ENCODE data around the gene SMIM36.
"Not testable (repeated sequence)": the region's sequence is repeated elsewhere in the genome, so short reads cannot be mapped to it uniquely, and the experiment has no call there.

Gene SMIM36

DNA sequence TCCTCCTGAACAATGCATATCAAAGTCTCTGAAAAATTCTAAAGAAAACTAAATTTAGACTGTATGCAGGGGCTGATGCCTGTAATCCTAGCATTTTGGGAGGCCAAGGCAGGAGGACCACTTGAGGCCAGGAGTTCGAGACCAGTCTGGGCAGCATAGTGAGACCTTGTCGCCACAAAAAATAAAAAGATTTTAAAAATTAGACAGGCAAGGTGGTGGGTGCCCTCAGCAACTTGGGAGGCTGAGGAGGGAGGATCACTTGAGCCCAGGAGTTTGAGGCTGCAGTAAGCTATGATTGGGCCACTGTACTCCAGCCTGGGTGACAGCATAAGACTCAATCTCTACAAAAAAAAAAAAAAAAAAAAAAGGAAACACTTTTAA lies 59.5 kb downstream of the SMIM36 start:
- Histone ChIP-seq H3K36me3 (ENCODE audit: control insufficient read depth, insufficient read depth, low read length) (no peaks in the 10 kb centered on the region), H3K27me3 (replicated peaks; ENCODE audit: control insufficient read depth, insufficient read depth, low read length) (no peaks in the 10 kb centered on the region), H3K4me3 (replicated peaks; ENCODE audit: low read depth, low read length) (no peak overlapping the region)
- no peak for DNase-seq (ENCODE audit: extremely low read depth, insufficient read length)
- TF ChIP-seq, protein P1, sequence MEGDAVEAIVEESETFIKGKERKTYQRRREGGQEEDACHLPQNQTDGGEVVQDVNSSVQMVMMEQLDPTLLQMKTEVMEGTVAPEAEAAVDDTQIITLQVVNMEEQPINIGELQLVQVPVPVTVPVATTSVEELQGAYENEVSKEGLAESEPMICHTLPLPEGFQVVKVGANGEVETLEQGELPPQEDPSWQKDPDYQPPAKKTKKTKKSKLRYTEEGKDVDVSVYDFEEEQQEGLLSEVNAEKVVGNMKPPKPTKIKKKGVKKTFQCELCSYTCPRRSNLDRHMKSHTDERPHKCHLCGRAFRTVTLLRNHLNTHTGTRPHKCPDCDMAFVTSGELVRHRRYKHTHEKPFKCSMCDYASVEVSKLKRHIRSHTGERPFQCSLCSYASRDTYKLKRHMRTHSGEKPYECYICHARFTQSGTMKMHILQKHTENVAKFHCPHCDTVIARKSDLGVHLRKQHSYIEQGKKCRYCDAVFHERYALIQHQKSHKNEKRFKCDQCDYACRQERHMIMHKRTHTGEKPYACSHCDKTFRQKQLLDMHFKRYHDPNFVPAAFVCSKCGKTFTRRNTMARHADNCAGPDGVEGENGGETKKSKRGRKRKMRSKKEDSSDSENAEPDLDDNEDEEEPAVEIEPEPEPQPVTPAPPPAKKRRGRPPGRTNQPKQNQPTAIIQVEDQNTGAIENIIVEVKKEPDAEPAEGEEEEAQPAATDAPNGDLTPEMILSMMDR (IDR thresholded peaks at IDR 0.05; ENCODE audit: insufficient read depth, low read length, poor library complexity, severe bottlenecking) = no peak

DNA sequence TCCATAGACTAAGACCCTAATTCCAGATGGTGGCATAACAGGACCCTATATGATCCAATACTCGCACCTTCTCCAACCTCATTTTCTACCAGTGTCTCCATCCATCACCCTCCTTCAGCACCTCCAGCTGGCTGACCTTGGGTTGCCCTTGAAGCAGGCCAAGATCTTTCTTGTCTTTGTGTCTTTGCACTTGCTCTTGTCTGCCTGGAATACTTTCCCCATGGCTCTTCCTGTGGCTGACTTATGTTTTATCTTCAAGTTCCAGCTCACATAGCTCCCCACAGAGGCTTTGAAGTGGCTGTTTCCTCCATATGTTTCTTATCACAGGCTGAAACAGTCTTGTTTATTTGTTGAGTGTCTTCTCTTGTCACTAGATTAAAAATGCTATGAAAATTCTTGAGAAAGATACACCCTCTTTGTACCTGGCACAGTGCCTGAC lies 60.0 kb downstream of the SMIM36 start:
- no peaks in the 10 kb centered on the region for H3K36me3 ChIP-seq (ENCODE audit: control insufficient read depth, insufficient read depth, low read length)
- H3K4me3 ChIP-seq (replicated peaks; ENCODE audit: low read depth, low read length) = no peak overlapping the region
- no peaks in the 10 kb centered on the region for H3K27me3 ChIP-seq (replicated peaks; ENCODE audit: control insufficient read depth, insufficient read depth, low read length)
- TF ChIP-seq, protein P1 (IDR thresholded peaks at IDR 0.05; ENCODE audit: insufficient read depth, low read length, poor library complexity, severe bottlenecking) = no peak
- DNase-seq (ENCODE audit: extremely low read depth, insufficient read length) = no peak

DNA sequence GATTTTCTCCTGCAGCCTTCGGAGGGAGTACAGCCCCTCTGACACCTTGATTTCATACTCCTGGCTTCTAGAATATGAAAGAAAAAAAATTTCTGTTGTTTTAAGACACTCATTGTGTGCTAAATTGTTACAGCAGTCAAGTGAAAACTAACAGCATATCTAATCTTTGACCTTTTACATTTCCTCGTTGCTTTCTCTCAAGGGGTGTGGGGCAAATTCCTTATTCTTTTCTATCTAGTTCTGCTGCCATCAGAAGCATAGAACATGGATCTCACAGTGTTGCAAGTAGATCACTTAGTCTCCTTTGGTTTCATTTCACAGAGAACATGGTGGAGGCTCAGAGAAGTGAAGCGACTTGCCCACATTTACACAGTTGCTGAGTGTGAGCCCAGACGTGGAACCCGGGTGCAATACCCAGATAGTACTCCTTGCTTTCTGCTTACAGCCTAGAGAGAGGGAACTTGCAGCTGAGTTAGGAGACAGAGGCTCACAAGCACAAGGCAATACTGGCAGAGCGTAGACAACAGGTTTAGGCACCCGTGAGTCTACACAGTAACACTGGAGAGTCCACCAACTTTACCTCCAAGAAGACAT lies 60.9 kb downstream of the SMIM36 start:
- H3K4me3 ChIP-seq (replicated peaks; ENCODE audit: low read depth, low read length) = no peak overlapping the region
- no peaks in the 10 kb centered on the region for H3K27me3 ChIP-seq (replicated peaks; ENCODE audit: control insufficient read depth, insufficient read depth, low read length)
- DNase-seq (ENCODE audit: extremely low read depth, insufficient read length) = no peak
- TF ChIP-seq, protein P1 (IDR thresholded peaks at IDR 0.05; ENCODE audit: insufficient read depth, low read length, poor library complexity, severe bottlenecking) = no peak
- H3K36me3 ChIP-seq (ENCODE audit: control insufficient read depth, insufficient read depth, low read length) = no peaks in the 10 kb centered on the region

DNA sequence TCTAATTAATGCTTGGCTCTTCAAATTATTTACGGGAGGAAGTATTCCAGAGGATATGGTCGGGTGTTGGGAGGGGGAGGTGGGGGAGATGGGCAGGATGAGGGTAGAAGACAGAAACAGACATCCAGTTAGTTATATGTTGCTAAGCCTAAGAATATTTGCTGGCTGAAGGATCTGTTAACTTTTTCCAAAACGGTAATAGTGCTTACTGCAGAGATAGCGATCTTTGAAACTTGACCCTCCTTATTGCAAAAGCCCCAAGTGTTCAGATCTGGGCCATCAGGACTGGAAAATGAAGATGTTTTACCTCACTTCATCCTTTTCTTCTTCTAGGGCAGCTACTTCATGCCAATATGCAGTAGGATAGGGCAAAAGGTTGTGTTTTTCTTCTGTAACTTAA lies 62.6 kb downstream of the SMIM36 start:
- H3K36me3 ChIP-seq (ENCODE audit: control insufficient read depth, insufficient read depth, low read length) = no peaks in the 10 kb centered on the region
- TF ChIP-seq, protein P1 (IDR thresholded peaks at IDR 0.05; ENCODE audit: insufficient read depth, low read length, poor library complexity, severe bottlenecking) = no peak
- H3K4me3 ChIP-seq (replicated peaks; ENCODE audit: low read depth, low read length) = no peak overlapping the region
- DNase-seq (ENCODE audit: extremely low read depth, insufficient read length) = no peak
- no peaks in the 10 kb centered on the region for H3K27me3 ChIP-seq (replicated peaks; ENCODE audit: control insufficient read depth, insufficient read depth, low read length)

DNA sequence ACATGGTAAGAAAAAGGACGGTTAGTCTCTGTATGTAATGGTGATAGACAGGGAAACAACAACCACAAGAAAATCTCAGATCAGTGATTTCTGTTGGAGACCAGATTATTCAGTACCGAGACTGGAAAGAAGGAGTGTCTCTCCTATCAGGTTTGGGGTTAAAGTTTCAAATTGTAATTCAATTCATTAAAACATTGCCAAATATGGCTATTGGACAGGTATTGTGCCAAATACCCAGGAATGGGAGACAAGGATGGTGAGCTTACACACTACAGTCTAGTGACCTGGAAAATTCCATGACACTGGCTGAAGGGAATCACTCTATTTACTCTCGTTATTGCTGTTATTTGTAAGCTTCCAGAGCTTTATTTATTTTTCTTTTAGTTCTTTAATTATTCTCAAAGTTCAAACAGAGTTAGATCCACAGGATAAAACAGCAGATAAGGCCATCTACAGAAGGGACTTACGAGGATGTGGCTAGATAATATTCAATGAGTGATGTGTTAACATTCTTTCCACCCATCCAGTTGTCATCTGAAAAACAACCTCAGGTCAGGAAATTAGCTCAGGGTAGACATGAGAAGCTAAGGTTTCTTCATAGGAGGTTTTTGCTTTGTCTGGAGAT lies 64.6 kb downstream of the SMIM36 start:
- Histone ChIP-seq H3K4me3 (replicated peaks; ENCODE audit: low read depth, low read length) (no peak overlapping the region), H3K27me3 (replicated peaks; ENCODE audit: control insufficient read depth, insufficient read depth, low read length) (no peaks in the 10 kb centered on the region), H3K36me3 (ENCODE audit: control insufficient read depth, insufficient read depth, low read length) (no peaks in the 10 kb centered on the region)
- TF ChIP-seq, protein P1 (IDR thresholded peaks at IDR 0.05; ENCODE audit: insufficient read depth, low read length, poor library complexity, severe bottlenecking) = no peak
- no peak for DNase-seq (ENCODE audit: extremely low read depth, insufficient read length)

DNA sequence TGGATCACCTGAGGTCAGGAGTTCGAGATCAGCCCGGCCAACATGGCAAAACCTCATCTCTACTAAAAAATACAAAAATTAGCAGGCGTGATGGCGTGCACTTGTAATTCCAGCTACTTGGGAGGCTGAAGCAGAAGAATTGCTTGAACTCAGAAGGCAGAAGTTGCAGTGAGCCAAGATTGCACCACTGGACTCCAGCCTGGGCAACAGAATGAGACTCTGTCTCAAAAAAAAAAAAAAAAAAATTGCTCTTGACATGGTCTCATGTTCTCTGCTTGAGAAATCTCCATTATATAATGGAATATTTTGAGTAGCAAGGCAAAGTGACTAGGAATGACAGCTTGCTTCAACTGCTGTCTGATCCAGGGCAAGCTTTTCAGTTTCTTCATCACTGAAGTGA lies 65.2 kb downstream of the SMIM36 start:
- not testable (repeated sequence) for DNase-seq (ENCODE audit: extremely low read depth, insufficient read length); H3K4me3 ChIP-seq (replicated peaks; ENCODE audit: low read depth, low read length); H3K27me3 ChIP-seq (replicated peaks; ENCODE audit: control insufficient read depth, insufficient read depth, low read length); H3K36me3 ChIP-seq (ENCODE audit: control insufficient read depth, insufficient read depth, low read length)
